GM18520 (cell line): ENCODE data around the gene PLAC8.
"Not testable (repeated sequence)": the region's sequence is repeated elsewhere in the genome, so short reads cannot be mapped to it uniquely, and the experiment has no call there.

ENCODE experiments used
- ATAC-seq: cut with Tn5 transposase; IDR thresholded peaks from one replicate; pipeline ENCODE4 v1.9.1; 2021; ENCODE audit not compliant: unreplicated experiment

The PLAC8 gene

GRCh38 chr4:83112678-83113428, 1.7 kb downstream of the PLAC8 start:
- no peak for ATAC-seq

GRCh38 chr4:83112231-83112630, 2.3 kb downstream of the PLAC8 start:
- ATAC-seq: peak; percentile 37

- ATAC-seq: not testable (repeated sequence)
Measured at GRCh38 chr4:83111751-83112141, 2.8 kb downstream of the PLAC8 start.

GRCh38 chr4:83110970-83111750, 3.4 kb downstream of the PLAC8 start:
- no peak for ATAC-seq

GRCh38 chr4:83110223-83110945, 4.1 kb downstream of the PLAC8 start:
- ATAC-seq: peak; percentile 48

- no peak for ATAC-seq
Measured at GRCh38 chr4:83109480-83110222, 4.9 kb downstream of the PLAC8 start.

GRCh38 chr4:83108101-83108861, 6.2 kb downstream of the PLAC8 start:
- ATAC-seq: no peak

- no peak for ATAC-seq
Measured at GRCh38 chr4:83107631-83108030, 6.9 kb downstream of the PLAC8 start.

GRCh38 chr4:83104991-83105390, 9.5 kb downstream of the PLAC8 start:
- no peak for ATAC-seq

GRCh38 chr4:83096397-83096796, 18.1 kb downstream of the PLAC8 start:
- no peak for ATAC-seq

GRCh38 chr4:83093060-83093640, 21.4 kb downstream of the PLAC8 start:
- no peak for ATAC-seq

GRCh38 chr4:83089410-83090157, 24.9 kb downstream of the PLAC8 start:
- ATAC-seq: no peak

- ATAC-seq: not testable (repeated sequence)
Measured at GRCh38 chr4:83084956-83085355, 29.6 kb downstream of the PLAC8 start.

- ATAC-seq: no peak
Measured at GRCh38 chr4:83083925-83084475, 30.5 kb downstream of the PLAC8 start.

GRCh38 chr4:83082777-83083176, 31.8 kb downstream of the PLAC8 start:
- no peak for ATAC-seq

GRCh38 chr4:83080561-83080960, 34.0 kb downstream of the PLAC8 start:
- no peak for ATAC-seq

GRCh38 chr4:83075311-83076095, 39.0 kb downstream of the PLAC8 start:
- no peak for ATAC-seq

GRCh38 chr4:83074783-83075182, 39.7 kb downstream of the PLAC8 start:
- ATAC-seq: not testable (repeated sequence)
